HCT116 (cell line): ENCODE results near the gene CBLB. TPM values are rescaled to one million over a fixed set of nuclear protein-coding genes. Genes with fewer than 3 reads are reported as not detected.

ENCODE experiments used
- ATAC-seq: fragments of 200-7000 bp; cut with Tn5 transposase; 2 replicates; pipeline ENCODE4 v1.9.1; 2020; ENCODE audit warnings: mild to moderate bottlenecking, moderate library complexity
- BruUV-seq: library from RNA; stranded (reverse); fragments of 400-500 nt; replicated peaks from 2 replicates; lab custom pipeline; 2021; lab: Mats Ljungman, UMichigan
- CTCF ChIA-PET: fragments of 300-600 bp; sonication (Branson Sonifier 250); formaldehyde crosslinking; loops from one replicate; lab custom pipeline; 2021; ENCODE audit warnings: antibody characterized with exemption; lab: Charles Lee
- POLR2A ChIA-PET: fragments of 300-600, 350-600 bp; sonication (Branson Sonifier 250); formaldehyde crosslinking; loops from one replicate; lab custom pipeline; 2021; ENCODE audit warnings: antibody characterized with exemption; lab: Charles Lee
- RAD21 ChIA-PET, 2 experiments: fragments of 300-600 bp; sonication (Branson Sonifier 250); formaldehyde crosslinking; loops; one replicate each; lab custom pipeline; 2023; ENCODE audit warnings: low total read pairs in 2 of 2; ENCODE audit not compliant: uncharacterized antibody in 2 of 2, unreplicated experiment in 2 of 2, low non-redundant PET in 1 of 2; lab: Charles Lee
- DNase-seq: peaks from one replicate; pipeline ENCODE4 v3.0.0-alpha.2; 2010; ENCODE audit warnings: low read depth, low spot score
- H2AFZ ChIP-seq: fragments of 200-600 bp; shearing (Covaris generic), sonication (generic); 2 replicates; pipeline ENCODE4 v1.6.1; 2017; ENCODE audit warnings: low read depth, mixed run types, mixed read lengths, antibody characterized with exemption, low read length; ENCODE audit not compliant: poor library complexity, severe bottlenecking
- H3K27ac ChIP-seq: 2 replicates; pipeline ENCODE4 v1.5.1; 2012; ENCODE audit warnings: low read depth, low read length
- H3K27me3 ChIP-seq: fragments of 200-600 bp; sonication (generic); 2 replicates; pipeline ENCODE4 v1.6.1; 2016; ENCODE audit warnings: mixed run types, low read length, mixed read lengths; ENCODE audit not compliant: insufficient read depth
- H3K36me3 ChIP-seq, 2 experiments: fragments of 200-500 bp in 1 of 2; fragments of 200-600 bp in 1 of 2; sonication (Bioruptor generic) in 1 of 2; sonication (generic) in 1 of 2; 2 replicates each; pipeline versions ENCODE4 v1.5.1 to v1.6.1; 2014 to 2016; ENCODE audit warnings: low read length in 2 of 2, inconsistent platforms in 1 of 2, mixed read lengths in 1 of 2, mixed run types in 1 of 2; ENCODE audit not compliant: insufficient read depth in 2 of 2, control insufficient read depth in 1 of 2
- H3K4me1 ChIP-seq, 2 experiments: fragments of 200-600 bp in 1 of 2; sonication (generic) in 1 of 2; 2 replicates each; pipeline versions ENCODE4 v1.5.1 to v1.6.1; 2012 to 2017; ENCODE audit warnings: low read length in 2 of 2, inconsistent platforms in 1 of 2, mild to moderate bottlenecking in 1 of 2, mixed read lengths in 1 of 2, mixed run types in 1 of 2, moderate library complexity in 1 of 2; ENCODE audit not compliant: insufficient read depth in 2 of 2, control insufficient read depth in 1 of 2
- H3K4me2 ChIP-seq: fragments of 200-600 bp; sonication (generic); 2 replicates; pipeline ENCODE4 v1.6.1; 2017; ENCODE audit warnings: mixed run types, low read length, mixed read lengths
- H3K4me3 ChIP-seq, 2 experiments: fragments of 200-600 bp in 1 of 2; sonication (generic) in 1 of 2; replicated peaks in 1 of 2; 2 replicates each; pipeline ENCODE4 v1.5.1; 2011 to 2016; ENCODE audit warnings: low read length in 2 of 2, control low read depth in 1 of 2, low read depth in 1 of 2, mild to moderate bottlenecking in 1 of 2, mixed read lengths in 1 of 2, mixed run types in 1 of 2
- H3K79me2 ChIP-seq: fragments of 200-600 bp; sonication (generic); 2 replicates; pipeline ENCODE4 v1.6.1; 2017; ENCODE audit warnings: mild to moderate bottlenecking, mixed run types, low read length, moderate library complexity, mixed read lengths; ENCODE audit not compliant: insufficient read depth
- H3K9ac ChIP-seq: fragments of 200-600 bp; sonication (generic); 2 replicates; pipeline ENCODE4 v1.6.1; 2016; ENCODE audit warnings: low read length, mixed read lengths
- H3K9me2 ChIP-seq: fragments of 200-600 bp; sonication (generic), shearing (Covaris generic); 2 replicates; pipeline ENCODE4 v1.6.1; 2017; ENCODE audit warnings: mixed run types, mild to moderate bottlenecking, moderate library complexity; ENCODE audit not compliant: insufficient read depth
- H3K9me3 ChIP-seq, 2 experiments: fragments of 200-500 bp in 1 of 2; fragments of 200-600 bp in 1 of 2; sonication (Bioruptor generic) in 1 of 2; sonication (generic) in 1 of 2; 2 replicates each; pipeline ENCODE4 v1.6.1; 2014 to 2017; ENCODE audit warnings: low read length in 2 of 2, mixed read lengths in 2 of 2, inconsistent platforms in 1 of 2, low read depth in 1 of 2, mild to moderate bottlenecking in 1 of 2, mixed run types in 1 of 2, moderate library complexity in 1 of 2; ENCODE audit not compliant: control insufficient read depth in 1 of 2, insufficient read depth in 1 of 2
- H4K20me1 ChIP-seq: fragments of 200-600 bp; sonication (generic), shearing (Covaris generic); 2 replicates; pipeline ENCODE4 v1.6.1; 2017; ENCODE audit warnings: mixed run types, mild to moderate bottlenecking, moderate library complexity; ENCODE audit not compliant: insufficient read depth
- CEBPB ChIP-seq: IDR thresholded peaks from 2 replicates; pipeline ENCODE4 v1.6.1; 2012; ENCODE audit warnings: low read depth
- CTCF ChIP-seq, 3 experiments: fragments of 200-600 bp in 1 of 3; sonication (generic) in 1 of 3; IDR thresholded peaks in 2 of 3; conservative IDR thresholded peaks in 1 of 3; 2 replicates each; pipeline ENCODE4 v1.5.1; 2012 to 2017; ENCODE audit warnings: low read depth in 2 of 3, low read length in 2 of 3, antibody characterized with exemption in 1 of 3, borderline replicate concordance in 1 of 3, control low read depth in 1 of 3, mild to moderate bottlenecking in 1 of 3, mixed read lengths in 1 of 3, mixed run types in 1 of 3, moderate library complexity in 1 of 3; ENCODE audit not compliant: insufficient read depth in 1 of 3
- EGR1 ChIP-seq: IDR thresholded peaks from 2 replicates; pipeline ENCODE4 v1.6.1; 2012; ENCODE audit warnings: low read depth
- ELF1 ChIP-seq: IDR thresholded peaks from 2 replicates; pipeline ENCODE4 v1.6.1; 2012; ENCODE audit warnings: low read depth, borderline replicate concordance
- EZH2phosphoT487 ChIP-seq: fragments of 200-600 bp; IDR thresholded peaks from 2 replicates; pipeline ENCODE4 v1.6.1; 2018; ENCODE audit warnings: antibody characterized with exemption, borderline replicate concordance
- FOSL1 ChIP-seq: IDR thresholded peaks from 2 replicates; pipeline ENCODE4 v1.6.1; 2012; ENCODE audit warnings: low read depth
- MAX ChIP-seq: IDR thresholded peaks from 2 replicates; pipeline ENCODE4 v1.6.1; 2012
- RAD21 ChIP-seq: IDR thresholded peaks from 2 replicates; pipeline ENCODE4 v1.6.1; 2012; ENCODE audit warnings: low read depth, mild to moderate bottlenecking
- REST ChIP-seq: IDR thresholded peaks from 2 replicates; pipeline ENCODE4 v1.6.1; 2012; ENCODE audit warnings: low read depth
- SIN3A ChIP-seq: IDR thresholded peaks from 2 replicates; pipeline ENCODE4 v1.6.1; 2012; ENCODE audit warnings: low read depth
- SP1 ChIP-seq: IDR thresholded peaks from 2 replicates; pipeline ENCODE4 v1.6.1; 2012; ENCODE audit warnings: low read depth
- SRF ChIP-seq: IDR thresholded peaks from 2 replicates; pipeline ENCODE4 v1.6.1; 2012; ENCODE audit warnings: low read depth
- intact Hi-C: fragments of 100-400 bp; cut with micrococcal nuclease; formaldehyde crosslinking; loops from 2 replicates; pipeline ENCODE4 v1.10.0; 2022
- total RNA-seq: library from RNA; stranded (reverse); gene quantifications from one replicate; pipeline ENCODE4 v1.2.1, GENCODE V29; 2021; ENCODE audit not compliant: unreplicated experiment

Gene CBLB
- total RNA-seq, 1 experiment from 2014 or later = 10.4 TPM

GRCh38 chr3:105700575-105700974 lies 168.2 kb downstream of the CBLB start:
- Histone ChIP-seq H3K4me1 (no peaks in the 10 kb centered on the region), H3K79me2 (no peaks in the 10 kb centered on the region), H3K27me3 (no peaks in the 10 kb centered on the region), H3K9me2 (no peaks in the 10 kb centered on the region), H3K27ac (no peak overlapping the region), H3K4me2 (no peak overlapping the region), H3K9ac (no peak overlapping the region), H3K4me3 (no peak overlapping the region), H2AFZ (no peak overlapping the region), H4K20me1 (no peaks in the 10 kb centered on the region), H3K36me3 (no peaks in the 10 kb centered on the region), H3K9me3 (no peaks in the 10 kb centered on the region)
- ChIA-PET CTCF (no interaction called here), RAD21 (no interaction called here), POLR2A (no interaction called here)
- no peak for DNase-seq
- no peak for ATAC-seq
- no peak for TF ChIP-seq REST
- TF ChIP-seq EGR1 = no peak
- intact Hi-C loops = no loop called here
- no TSS peak for BruUV-seq

- Histone ChIP-seq H4K20me1 (no peaks in the 10 kb centered on the region), H3K79me2 (no peaks in the 10 kb centered on the region), H3K27me3 (no peaks in the 10 kb centered on the region), H3K4me3 (no peak overlapping the region), H3K27ac (no peak overlapping the region), H2AFZ (no peak overlapping the region), H3K9me2 (no peaks in the 10 kb centered on the region), H3K9me3 (no peaks in the 10 kb centered on the region), H3K4me2 (no peak overlapping the region), H3K4me1 (no peaks in the 10 kb centered on the region), H3K9ac (no peak overlapping the region), H3K36me3 (no peaks in the 10 kb centered on the region)
- no TSS peak for BruUV-seq
- DNase-seq (no peak), ATAC-seq (no peak)
- intact Hi-C loops = no loop called here
- RAD21 ChIA-PET = no interaction called here
- POLR2A ChIA-PET = no interaction called here
- CTCF ChIA-PET = no interaction called here
- TF ChIP-seq EZH2phosphoT487 = no peak
- TF ChIP-seq FOSL1 = no peak
- no peak for TF ChIP-seq SP1
- no peak for TF ChIP-seq CEBPB
- TF ChIP-seq EGR1 = no peak
- no peak for TF ChIP-seq CTCF (IDR thresholded peaks at IDR 0.05 in 2 of 3, conservative IDR thresholded peaks at IDR 0.05 in 1 of 3; ENCODE audit: borderline replicate concordance in 1 of 3, insufficient read depth in 1 of 3, low read depth in 2 of 3, low read length in 2 of 3)
- no peak for TF ChIP-seq ELF1
- TF ChIP-seq SRF = no peak
- no peak for TF ChIP-seq SIN3A
- no peak for TF ChIP-seq MAX
- TF ChIP-seq REST = no peak
- no peak for TF ChIP-seq RAD21
These were observed 177.2 kb downstream of the CBLB start for GRCh38 chr3:105691633-105692032.
